ENCODE measurements around the gene TEX2. TPM values are rescaled to one million over a fixed set of nuclear protein-coding genes. Genes with fewer than 3 reads are reported as not detected.
A peak's percentile ranks its signal among the peaks of the same experiment; 100 is the strongest.

The TEX2 gene
- total and polyA plus RNA-seq, 9 of the 15 experiments (the other 6 are each of a cell fraction or from before 2014, with no cell fraction given): 4.1 to 27.6 (median 19.3) TPM

GRCh38 chr17:64213995-64214811 is 48.9 kb downstream of the TEX2 start (continued):
- TF ChIP-seq NR0B1 (IDR thresholded peaks at IDR 0.05; ENCODE audit: partially characterized antibody) (no peak), CLOCK (CRISPR knock-in tag; IDR thresholded peaks at IDR 0.05; ENCODE audit: borderline replicate concordance) (no peak), DIDO1 (tag; IDR thresholded peaks at IDR 0.05; ENCODE audit: low read depth) (no peak), NONO (IDR thresholded peaks at IDR 0.05; ENCODE audit: low read depth in 2 of 2, low read length in 1 of 2) (no peak), CBX2 (IDR thresholded peaks at IDR 0.05; ENCODE audit: insufficient read depth, low read length, poor library complexity, severe bottlenecking) (no peak), GATAD2B (IDR thresholded peaks at IDR 0.05; ENCODE audit: borderline replicate concordance) (no peak), RUNX1 (IDR thresholded peaks at IDR 0.05; ENCODE audit: low read depth) (no peak), ZKSCAN1 (IDR thresholded peaks at IDR 0.05; ENCODE audit: low read depth, low read length) (0 out of 2 replicates have a peak, but pooled peaks have one; percentile 48), RAD21 (CRISPR knock-in tag; conservative IDR thresholded peaks at IDR 0.05 in 1 of 2, IDR thresholded peaks at IDR 0.05 in 1 of 2) (no peak), KLF6 (CRISPR knock-in tag; IDR thresholded peaks at IDR 0.05; ENCODE audit: borderline replicate concordance) (no peak), ZBTB33 (CRISPR knock-in tag; IDR thresholded peaks at IDR 0.05) (no peak), ATF3 (IDR thresholded peaks at IDR 0.05) (no peak), ATF3 (CRISPR knock-in tag; conservative IDR thresholded peaks at IDR 0.05) (no peak), EP400 (IDR thresholded peaks at IDR 0.05) (peak; percentile 61; the same call in 1 of the 2 replicates), ZNF41 (CRISPR knock-in tag; conservative IDR thresholded peaks at IDR 0.05) (no peak), ZNF696 (CRISPR knock-in tag; conservative IDR thresholded peaks at IDR 0.05) (no peak), HNRNPH1 (optimal IDR thresholded peaks at IDR 0.05; ENCODE audit: low read depth, low read length) (no peak), CBX1 (IDR thresholded peaks at IDR 0.05; ENCODE audit: low read depth) (no peak), HNRNPL (IDR thresholded peaks at IDR 0.05; ENCODE audit: low read depth, low read length) (no peak), SIRT6 (IDR thresholded peaks at IDR 0.05; ENCODE audit: low read depth, low read length) (no peak)
